Esophagus muscularis mucosa (tissue), 4 donors: ENCODE results near the gene TUBGCP6.

Experiments used
- EP300 ChIP-seq: sonication (generic); formaldehyde crosslinking; IDR thresholded peaks from one replicate; pipeline ENCODE4 v1.6.1; 2017; ENCODE audit warnings: antibody characterized with exemption
- POLR2A ChIP-seq: fragments of 450-650 bp; IDR thresholded peaks from one replicate; pipeline ENCODE4 v1.6.1; 2017; ENCODE audit warnings: antibody characterized with exemption, moderate library complexity, mild to moderate bottlenecking, low read depth
- POLR2AphosphoS5 ChIP-seq, 2 donors: sonication (generic); formaldehyde crosslinking; IDR thresholded peaks; one replicate each; pipeline ENCODE4 v1.6.1; 2017; ENCODE audit warnings: antibody characterized with exemption in 2 of 2
- TF ChIP-seq, protein P1 (sequence below), 3 experiments: fragments of 200-600 bp in 2 of 3; fragments of 450-650 bp in 1 of 3; sonication (generic) in 2 of 3; IDR thresholded peaks; one replicate each; pipeline ENCODE4 v1.5.1; 2017 to 2019; ENCODE audit warnings: antibody characterized with exemption in 3 of 3, mild to moderate bottlenecking in 2 of 3, moderate library complexity in 1 of 3

DNA sequence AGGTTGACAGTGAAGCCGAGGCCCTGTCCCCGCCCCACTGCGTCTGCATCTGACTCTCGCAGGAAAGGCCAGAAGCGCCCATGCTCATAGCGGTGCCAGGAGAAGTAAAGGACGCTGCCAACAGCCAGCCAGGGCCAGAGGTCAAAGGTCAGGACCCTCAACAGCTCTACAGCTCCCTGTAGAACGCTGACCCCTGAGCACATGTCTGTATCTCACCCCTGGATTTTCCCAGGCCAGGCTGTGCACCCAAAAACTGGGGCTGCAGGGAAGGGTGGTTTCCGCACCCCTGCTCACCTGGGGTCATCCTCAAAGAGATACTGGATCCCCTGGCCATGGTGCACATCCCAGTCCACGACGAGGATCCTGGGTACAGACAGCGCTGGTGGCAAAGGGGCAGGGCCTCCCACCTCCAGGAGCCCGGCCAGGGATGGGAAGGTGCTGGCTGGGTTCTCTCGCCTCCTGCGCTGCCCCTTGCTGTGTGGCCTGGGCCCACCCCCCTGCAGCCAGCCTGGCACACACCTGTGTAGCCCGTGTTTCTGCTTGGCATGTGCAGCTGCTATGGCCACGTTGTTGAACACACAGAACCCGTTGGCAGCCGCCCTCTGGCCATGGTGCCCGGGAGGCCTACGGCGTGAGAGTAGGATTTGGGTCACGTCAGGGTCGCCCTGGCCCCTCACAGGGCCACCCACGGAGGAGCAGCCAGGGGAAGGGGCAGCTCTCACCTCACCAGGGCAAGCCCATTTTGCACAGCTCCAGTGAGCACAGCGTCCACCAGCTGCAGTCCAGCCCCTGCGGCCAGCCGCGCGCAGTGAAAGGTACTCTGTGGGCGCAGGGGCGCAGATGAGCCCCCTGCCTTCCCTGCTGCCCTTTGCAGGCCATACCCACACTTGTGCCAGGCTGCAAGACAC lies 4.8 kb upstream of the TUBGCP6 start:
- TF ChIP-seq POLR2A (no peak), POLR2AphosphoS5 (IDR thresholded peaks at IDR 0.05) (no peak), EP300 (no peak)
- TF ChIP-seq, protein P1, sequence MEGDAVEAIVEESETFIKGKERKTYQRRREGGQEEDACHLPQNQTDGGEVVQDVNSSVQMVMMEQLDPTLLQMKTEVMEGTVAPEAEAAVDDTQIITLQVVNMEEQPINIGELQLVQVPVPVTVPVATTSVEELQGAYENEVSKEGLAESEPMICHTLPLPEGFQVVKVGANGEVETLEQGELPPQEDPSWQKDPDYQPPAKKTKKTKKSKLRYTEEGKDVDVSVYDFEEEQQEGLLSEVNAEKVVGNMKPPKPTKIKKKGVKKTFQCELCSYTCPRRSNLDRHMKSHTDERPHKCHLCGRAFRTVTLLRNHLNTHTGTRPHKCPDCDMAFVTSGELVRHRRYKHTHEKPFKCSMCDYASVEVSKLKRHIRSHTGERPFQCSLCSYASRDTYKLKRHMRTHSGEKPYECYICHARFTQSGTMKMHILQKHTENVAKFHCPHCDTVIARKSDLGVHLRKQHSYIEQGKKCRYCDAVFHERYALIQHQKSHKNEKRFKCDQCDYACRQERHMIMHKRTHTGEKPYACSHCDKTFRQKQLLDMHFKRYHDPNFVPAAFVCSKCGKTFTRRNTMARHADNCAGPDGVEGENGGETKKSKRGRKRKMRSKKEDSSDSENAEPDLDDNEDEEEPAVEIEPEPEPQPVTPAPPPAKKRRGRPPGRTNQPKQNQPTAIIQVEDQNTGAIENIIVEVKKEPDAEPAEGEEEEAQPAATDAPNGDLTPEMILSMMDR (IDR thresholded peaks at IDR 0.05) = no peak
